ENCODE measurements around the gene L3MBTL4. TPM values are rescaled to one million over a fixed set of nuclear protein-coding genes. Genes with fewer than 3 reads are reported as not detected.

Gene L3MBTL4
- total RNA-seq, 4 donors from 2014 or later = 0.40 to 3.8 (median 0.76) TPM

- no peak overlapping the region for H3K4me3 ChIP-seq
- H3K4me1 ChIP-seq = no peaks in the 10 kb centered on the region
- TF ChIP-seq CTCF (IDR thresholded peaks at IDR 0.05 in 4 of 5, conservative IDR thresholded peaks at IDR 0.05 in 1 of 5) = no peak
- TF ChIP-seq POLR2A (IDR thresholded peaks at IDR 0.05) = no peak
- H3K36me3 ChIP-seq = no peaks in the 10 kb centered on the region
- DNase-seq (no peak), ATAC-seq (no peak)
- intact Hi-C loops (cut with DNase I; ENCODE audit: low total_unique reads) (no loop called here), in situ Hi-C loops (cut with MboI; ENCODE audit: low sequenced_read_pairs in 4 of 4) (loop anchor here in 1 of 4 donors (25.0 kb wide), 1 partner anchor 136 kb away; no protein-coding TSS in a partner anchor)
- H3K27me3 ChIP-seq = no peaks in the 10 kb centered on the region
- H3K9me3 ChIP-seq = no peaks in the 10 kb centered on the region
- no peak overlapping the region for H3K27ac ChIP-seq
These were observed 16.7 kb downstream of the L3MBTL4 start for GRCh38 chr18:6397931-6398566.

- H3K27ac ChIP-seq = no peak overlapping the region
- H3K36me3 ChIP-seq = no peaks in the 10 kb centered on the region
- in situ Hi-C loops (cut with MboI; ENCODE audit: low sequenced_read_pairs in 4 of 4) (loop anchor here in 1 of 4 donors (25.0 kb wide), 1 partner anchor 135 kb away; no protein-coding TSS in a partner anchor), intact Hi-C loops (cut with DNase I; ENCODE audit: low total_unique reads) (no loop called here)
- H3K4me3 ChIP-seq = no peak overlapping the region
- no peak for TF ChIP-seq CTCF (IDR thresholded peaks at IDR 0.05 in 4 of 5, conservative IDR thresholded peaks at IDR 0.05 in 1 of 5)
- TF ChIP-seq POLR2A (IDR thresholded peaks at IDR 0.05) = no peak
- ATAC-seq (no peak), DNase-seq (no peak)
- no peaks in the 10 kb centered on the region for H3K4me1 ChIP-seq
- H3K27me3 ChIP-seq = no peaks in the 10 kb centered on the region
- H3K9me3 ChIP-seq = no peaks in the 10 kb centered on the region
These were observed 17.9 kb downstream of the L3MBTL4 start for GRCh38 chr18:6396847-6397246.

GRCh38 chr18:6396276-6396675 is 18.4 kb downstream of the L3MBTL4 start:
- H3K27ac ChIP-seq = no peak overlapping the region
- H3K9me3 ChIP-seq = no peaks in the 10 kb centered on the region
- H3K36me3 ChIP-seq = no peaks in the 10 kb centered on the region
- no peaks in the 10 kb centered on the region for H3K27me3 ChIP-seq
- H3K4me3 ChIP-seq = no peak overlapping the region
- in situ Hi-C loops (cut with MboI; ENCODE audit: low sequenced_read_pairs in 4 of 4) = loop anchor here in 1 of 4 donors (25.0 kb wide), 1 partner anchor 134 kb away; no protein-coding TSS in a partner anchor
- intact Hi-C loops (cut with DNase I; ENCODE audit: low total_unique reads) = no loop called here
- no peak for ATAC-seq
- no peak for TF ChIP-seq CTCF (IDR thresholded peaks at IDR 0.05 in 4 of 5, conservative IDR thresholded peaks at IDR 0.05 in 1 of 5)
- TF ChIP-seq POLR2A (IDR thresholded peaks at IDR 0.05) = no peak
- H3K4me1 ChIP-seq = no peaks in the 10 kb centered on the region
- DNase-seq = no peak

- H3K27ac ChIP-seq = no peak overlapping the region
- intact Hi-C loops (cut with DNase I; ENCODE audit: low total_unique reads) (no loop called here), in situ Hi-C loops (cut with MboI; ENCODE audit: low sequenced_read_pairs in 4 of 4) (loop anchor here in 1 of 4 donors (25.0 kb wide), 1 partner anchor 127 kb away; no protein-coding TSS in a partner anchor)
- no peaks in the 10 kb centered on the region for H3K27me3 ChIP-seq
- no peaks in the 10 kb centered on the region for H3K4me1 ChIP-seq
- no peaks in the 10 kb centered on the region for H3K36me3 ChIP-seq
- DNase-seq (no peak), ATAC-seq (no peak)
- no peak overlapping the region for H3K4me3 ChIP-seq
- TF ChIP-seq POLR2A (IDR thresholded peaks at IDR 0.05) (no peak), CTCF (IDR thresholded peaks at IDR 0.05 in 4 of 5, conservative IDR thresholded peaks at IDR 0.05 in 1 of 5) (no peak)
- H3K9me3 ChIP-seq = no peaks in the 10 kb centered on the region
These were observed 25.7 kb downstream of the L3MBTL4 start for GRCh38 chr18:6389005-6389404.

All from gastrocnemius medialis (tissue), 4 donors.